Activated CD4-positive, CD25-positive, alpha-beta regulatory T cell treated with anti-CD3 and anti-CD28 coated beads, Interleukin-2, amount 50 U/mL, for 24 hours (primary cell): ENCODE measurements around the gene JTB.
"Not testable (repeated sequence)": the region's sequence is repeated elsewhere in the genome, so short reads cannot be mapped to it uniquely, and the experiment has no call there.

Experiments
- ATAC-seq, 2 donors: fragments of 150-1000 bp; cut with Tn5 transposase; one replicate each; pipeline ENCODE4 v1.10.0; 2021; ENCODE audit warnings: mild to moderate bottlenecking in 1 of 2, moderate library complexity in 1 of 2

Gene JTB

DNA sequence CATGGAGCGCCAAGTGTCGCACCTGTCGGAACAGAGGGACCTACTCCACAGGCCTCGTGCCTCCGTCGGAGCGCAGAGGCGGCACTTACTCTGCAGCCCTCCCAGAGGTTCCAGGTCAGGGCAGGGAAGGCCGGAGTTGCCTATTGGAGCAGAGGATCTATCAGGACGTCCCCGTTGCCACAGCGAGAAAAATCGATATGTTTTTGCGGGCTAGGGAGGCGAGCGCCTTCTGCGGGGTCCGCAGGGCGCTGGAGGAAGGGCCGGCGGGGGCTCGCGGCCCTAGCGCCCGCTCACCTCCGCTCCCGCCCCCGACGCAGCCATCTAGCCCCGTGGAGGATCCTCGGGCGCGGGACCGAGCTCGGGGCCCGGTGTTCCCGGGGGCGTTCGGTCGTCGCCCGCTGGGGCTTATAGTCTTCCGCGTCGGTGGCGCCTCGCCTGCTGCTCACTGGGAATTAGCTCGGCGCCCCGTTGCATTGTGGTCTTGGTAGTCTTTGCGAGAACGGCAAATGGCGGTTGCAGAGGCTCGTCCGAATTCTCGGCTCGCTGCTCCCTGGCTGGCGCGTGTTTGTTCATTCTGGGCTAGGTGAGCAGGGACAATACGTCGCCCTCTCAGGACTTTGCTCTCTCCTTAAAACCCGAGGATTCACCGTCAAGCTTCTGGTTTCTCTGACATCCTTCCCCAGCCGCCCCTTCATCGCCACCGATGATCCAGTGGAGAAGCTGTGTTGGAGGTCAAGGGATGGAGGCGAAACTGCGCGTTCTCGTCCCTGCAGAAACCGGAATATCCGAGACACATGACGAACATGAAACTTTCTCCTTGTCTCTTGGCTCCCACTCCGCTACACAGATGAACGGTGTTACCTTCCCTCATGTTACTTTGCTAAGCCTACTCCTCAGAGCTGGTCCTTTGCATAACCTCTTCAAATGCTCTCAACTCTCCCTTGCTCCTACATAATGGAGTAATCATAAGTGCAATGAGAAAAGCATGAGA lies at the start of gene JTB:
Gene JTB (minus strand): TSS at position 425 of the 991 bp plus-strand sequence. CDS start 422 bp downstream, at position 3.
- peak; percentile 96 for ATAC-seq

DNA sequence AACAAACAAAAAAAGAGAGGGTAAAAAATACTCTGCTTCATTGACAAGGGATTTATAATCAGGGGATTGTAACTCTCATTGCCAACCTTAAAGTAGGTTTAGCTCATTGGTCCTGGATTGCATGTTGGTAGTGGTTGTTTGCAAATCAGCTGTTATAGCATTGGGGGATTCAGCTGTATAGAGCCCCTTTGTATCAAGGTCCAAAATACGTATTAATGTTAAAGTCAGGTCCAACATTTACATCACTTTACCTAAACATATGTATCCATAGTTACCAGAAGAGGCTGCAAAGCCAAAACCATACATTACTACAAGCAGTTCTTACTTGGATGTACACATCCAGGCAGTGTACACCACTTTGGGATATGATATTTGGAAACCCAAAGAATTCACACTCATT lies 42.5 kb upstream of the JTB start:
- ATAC-seq = no peak

GRCh38 chr1:154019269-154019668 lies 41.8 kb upstream of the JTB start:
- ATAC-seq = no peak

GRCh38 chr1:154014154-154014907 lies 36.9 kb upstream of the JTB start:
- ATAC-seq = peak in 1 of 2 donors; percentile 45

GRCh38 chr1:154012543-154012942 lies 35.1 kb upstream of the JTB start:
- ATAC-seq = not testable (repeated sequence)

DNA sequence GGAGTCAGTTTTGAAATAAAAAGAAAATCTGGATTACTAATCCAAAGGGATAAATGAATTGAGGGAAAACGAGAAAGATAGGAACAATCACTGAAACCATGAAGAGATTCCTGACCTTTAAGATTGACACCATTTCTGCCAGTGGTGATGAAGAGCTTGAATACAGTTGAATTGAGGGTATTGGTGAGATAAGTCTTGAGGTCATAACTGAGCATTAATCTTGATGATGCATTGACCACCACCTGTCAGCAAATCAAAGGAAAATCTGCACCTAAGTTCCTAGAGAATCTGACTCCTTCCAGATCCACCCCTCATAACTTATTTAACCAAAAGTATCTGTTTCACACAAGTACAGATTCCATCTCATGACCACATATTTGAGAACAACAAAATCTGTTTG lies 34.7 kb upstream of the JTB start:
- no peak for ATAC-seq

DNA sequence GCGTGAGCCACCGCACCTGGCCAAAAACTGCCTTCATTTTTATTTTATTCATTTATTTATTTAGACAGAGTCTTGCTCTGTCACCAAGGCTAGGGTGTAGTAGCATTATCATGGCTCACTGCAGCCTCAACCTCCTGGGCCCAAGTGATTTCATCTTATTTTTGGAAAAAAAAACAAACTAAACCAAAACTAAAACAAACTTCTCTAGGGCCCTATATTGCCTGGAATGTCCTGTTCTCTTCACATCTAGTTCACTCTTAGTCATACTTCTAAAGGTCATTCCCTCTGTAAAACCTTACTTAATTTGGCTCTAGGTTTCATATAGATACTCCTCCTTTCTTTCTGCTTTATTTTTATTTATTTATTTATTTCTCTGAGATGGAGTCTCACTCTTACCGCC lies 28.7 kb upstream of the JTB start:
- no peak for ATAC-seq

DNA sequence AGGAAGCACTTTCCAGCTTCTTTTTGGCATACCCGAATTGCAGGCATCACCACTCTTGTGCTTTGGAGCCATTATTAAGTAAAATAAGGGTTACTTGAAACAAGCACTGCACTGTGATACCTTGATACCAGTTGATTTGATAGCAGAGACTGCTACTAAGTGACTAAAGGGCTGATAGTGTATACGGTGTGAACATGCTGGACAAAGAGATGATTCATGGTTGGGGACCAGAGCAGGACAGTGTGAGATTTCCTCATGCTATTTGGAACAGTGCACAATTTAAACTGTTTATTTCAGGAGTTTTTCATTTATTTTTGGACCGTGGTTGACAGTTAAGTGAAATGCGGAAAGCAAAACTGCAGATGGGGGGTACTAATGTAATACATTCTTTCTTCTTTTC lies 22.9 kb upstream of the JTB start:
- ATAC-seq = no peak

DNA sequence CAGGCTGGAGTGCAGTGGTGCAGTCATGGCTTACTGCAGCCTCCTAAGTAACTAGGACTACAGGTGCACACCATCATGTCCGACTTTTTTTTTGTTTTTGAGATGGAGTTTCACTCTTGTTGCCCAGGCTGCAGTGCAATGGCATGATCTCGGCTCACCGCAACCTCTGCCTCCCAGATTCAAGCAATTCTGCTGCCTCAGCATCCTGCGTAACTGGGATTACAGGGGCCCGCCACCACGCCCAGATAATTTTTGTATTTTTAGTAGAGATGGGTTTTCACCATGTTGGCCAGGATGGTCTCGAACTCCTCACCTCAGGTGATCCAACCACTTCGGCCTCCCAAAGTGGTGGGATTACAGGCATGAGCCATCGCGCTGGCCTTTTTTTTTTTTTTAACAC lies 19.4 kb upstream of the JTB start:
- ATAC-seq = not testable (repeated sequence)

- ATAC-seq = no peak
Measured at GRCh38 chr1:153995640-153996039, 18.2 kb upstream of the JTB start.

DNA sequence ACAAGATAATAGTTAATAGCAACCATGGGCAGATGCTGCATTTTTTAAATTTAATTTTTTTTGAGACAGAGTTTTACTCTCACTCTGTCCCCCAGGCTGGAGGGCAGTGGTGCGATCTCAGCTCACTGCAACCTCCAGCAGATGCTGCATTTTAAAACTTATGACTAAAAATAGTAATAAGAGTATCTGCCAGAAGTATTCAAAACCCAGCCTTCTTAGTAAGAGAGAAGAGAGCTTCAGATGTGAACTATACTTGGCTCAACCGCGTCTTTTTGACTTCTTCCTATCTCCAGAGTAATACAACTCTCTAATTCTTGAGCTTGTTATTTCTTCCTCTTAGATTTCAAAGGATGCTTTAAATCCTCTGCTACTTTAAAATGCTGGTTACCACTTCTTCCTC lies 17.7 kb upstream of the JTB start:
- ATAC-seq = no peak

DNA sequence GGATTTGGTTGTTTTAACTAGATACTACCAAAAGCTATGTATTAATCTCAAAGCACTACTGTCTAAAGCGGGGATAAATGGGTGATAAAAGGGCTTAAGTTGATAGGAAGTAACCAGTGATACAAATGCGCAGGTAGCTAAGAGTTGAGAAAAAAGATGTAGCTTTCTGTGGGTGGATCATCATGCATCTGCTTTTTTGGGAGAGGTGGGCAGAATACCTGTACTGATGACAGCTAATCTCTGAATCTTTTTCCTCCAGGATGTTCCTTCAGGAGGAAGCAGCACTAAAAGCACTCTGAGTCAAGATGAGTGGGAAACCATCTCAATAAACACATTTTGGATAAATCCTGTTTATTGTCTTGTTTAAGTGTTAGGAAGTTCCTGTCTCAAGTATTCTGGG lies 14.3 kb upstream of the JTB start:
- no peak for ATAC-seq

DNA sequence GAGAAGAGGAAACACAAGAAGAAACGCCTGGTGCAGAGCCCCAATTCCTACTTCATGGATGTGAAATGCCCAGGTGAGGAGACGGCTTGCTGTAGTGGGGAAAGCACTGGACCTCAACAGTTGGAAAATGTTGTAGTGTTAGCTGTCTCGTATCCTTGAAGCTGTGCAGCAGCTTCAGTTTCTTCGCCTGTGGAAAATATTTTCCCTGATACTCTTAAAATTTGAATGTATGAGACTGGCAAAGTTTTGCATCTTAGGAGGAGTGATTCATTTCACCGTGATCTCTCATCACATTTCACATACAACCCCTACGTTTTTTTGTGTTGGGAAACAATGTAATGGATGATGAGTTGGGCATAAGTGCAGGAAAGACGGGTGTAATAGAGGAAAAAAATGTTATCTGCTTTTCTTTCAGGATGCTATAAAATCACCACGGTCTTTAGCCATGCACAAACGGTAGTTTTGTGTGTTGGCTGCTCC lies 13.7 kb upstream of the JTB start:
- ATAC-seq = no peak

DNA sequence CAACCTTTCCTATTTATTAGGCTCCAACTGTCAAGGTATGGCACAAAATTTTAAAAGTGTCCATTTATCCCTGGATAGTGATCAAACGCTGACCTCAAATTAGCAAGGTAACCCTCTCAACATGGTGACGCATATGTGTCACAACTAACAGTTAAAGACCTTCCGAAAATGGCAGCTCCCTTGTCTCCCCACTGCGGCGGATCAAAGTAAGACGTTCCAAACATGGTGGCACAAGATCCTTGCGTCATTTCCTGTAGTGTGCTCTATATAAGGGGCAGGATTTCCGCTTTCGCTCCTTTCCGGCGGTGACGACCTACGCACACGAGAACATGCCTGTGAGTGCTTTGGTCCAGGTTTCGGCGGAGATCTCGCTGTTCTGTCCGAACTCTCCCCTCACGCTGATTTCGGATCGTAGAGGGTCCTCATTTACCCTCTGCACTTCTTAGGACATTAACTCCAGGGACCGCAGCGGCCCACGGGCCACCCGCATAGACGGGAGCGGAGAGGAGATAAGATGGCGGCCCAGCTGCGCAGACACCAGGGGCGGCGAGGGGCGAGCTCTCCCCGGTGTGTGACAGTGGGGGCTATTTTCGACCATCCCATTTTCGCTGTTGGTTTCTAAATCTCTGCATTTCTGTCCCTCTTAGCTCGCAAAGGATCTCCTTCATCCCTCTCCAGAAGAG lies 13.1 kb upstream of the JTB start, which contains the start of gene RPS27:
Gene RPS27 (plus strand): TSS at position 295 of the 683 bp plus-strand sequence. CDS start 35 bp downstream, at position 330.
- ATAC-seq = peak; percentile 90 to 92

DNA sequence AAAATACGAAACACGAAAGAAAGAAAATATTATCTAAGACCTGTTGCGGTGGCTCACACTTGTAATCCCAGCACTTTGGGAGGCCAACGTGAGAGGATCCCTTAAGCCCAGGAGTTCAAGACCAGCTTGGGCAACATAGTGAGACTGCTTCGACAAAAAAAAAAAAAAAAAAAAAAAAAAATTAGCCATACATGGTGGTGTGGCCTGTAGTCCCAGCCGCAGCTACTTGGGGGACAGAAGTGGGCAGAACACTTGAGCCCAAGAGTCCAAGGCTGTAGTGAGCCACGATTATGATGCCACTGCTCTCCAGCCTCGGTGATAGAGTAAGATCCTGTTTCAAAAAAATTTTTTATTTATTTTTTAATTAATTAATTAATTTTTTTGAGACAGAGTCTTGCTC lies 10.1 kb upstream of the JTB start:
- ATAC-seq = no peak

DNA sequence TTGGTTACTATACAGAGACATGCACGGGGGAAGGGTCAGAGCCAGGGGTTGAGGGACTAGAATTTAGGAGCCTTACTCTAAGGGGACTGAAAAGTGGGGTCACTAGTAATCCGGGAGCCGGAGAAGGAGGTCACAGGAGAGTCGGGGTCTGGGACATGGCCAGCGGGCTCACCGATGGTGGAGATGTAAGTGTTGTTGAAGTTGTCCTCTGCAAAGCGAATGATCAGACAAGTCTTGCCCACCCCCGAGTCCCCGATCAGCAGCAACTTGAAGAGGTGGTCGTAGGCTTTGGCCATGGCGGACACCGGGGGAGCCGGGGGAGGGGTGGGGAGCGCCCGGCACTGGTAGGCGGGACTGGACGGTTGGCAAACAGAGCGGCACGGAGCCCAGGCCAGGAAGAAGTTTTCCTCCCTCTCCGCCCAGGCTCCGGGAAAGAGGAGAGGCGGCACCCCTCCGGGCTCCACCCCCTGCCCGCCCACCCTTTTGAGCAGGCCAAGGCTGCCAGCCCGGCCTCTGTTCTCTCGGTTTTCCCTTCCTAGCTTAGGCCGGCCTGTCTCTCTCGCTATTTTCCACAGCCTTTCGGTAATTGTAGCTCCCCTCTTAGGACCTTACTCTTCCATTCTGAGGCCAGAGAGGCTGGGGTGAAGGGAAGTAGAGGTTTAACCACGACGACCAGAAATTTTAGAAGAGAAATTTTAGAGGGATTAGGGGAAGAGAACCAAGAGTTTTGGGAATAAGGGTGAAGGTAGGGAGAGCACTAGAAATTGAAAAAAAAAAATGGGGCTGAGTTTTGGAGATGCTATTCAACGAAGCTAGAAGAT lies 8.7 kb upstream of the JTB start, which contains the start of gene RAB13:
Gene RAB13 (minus strand): TSS at position 399 of the 821 bp plus-strand sequence. CDS start 103 bp downstream, at position 296.
- no peak for ATAC-seq

DNA sequence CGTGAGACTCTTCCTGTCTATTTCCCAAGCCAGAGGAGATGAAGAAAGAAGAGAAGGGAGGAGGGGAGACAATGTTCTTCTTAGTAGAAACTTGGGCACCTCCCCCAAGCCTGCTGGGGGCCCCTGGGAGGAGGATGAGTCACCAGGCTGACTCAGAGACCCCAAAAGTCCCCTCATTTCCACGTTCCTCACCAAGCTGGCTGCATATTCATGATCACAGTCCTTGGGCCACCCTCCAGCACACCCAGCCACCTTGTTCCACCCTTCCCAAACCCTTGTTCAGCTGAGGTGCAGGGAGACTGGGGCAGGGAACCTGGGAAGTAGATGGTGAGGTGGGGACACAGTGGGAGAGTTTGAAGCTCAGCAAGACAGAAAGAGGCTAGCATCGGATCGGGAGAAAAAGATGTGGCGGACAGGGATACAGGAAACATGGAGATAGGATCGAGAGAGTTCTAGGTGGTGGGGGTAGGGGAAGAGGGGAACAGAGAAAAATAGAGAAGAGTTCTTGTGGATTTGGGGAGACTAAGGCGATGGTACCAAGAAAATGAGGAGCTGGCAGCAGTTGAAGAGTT lies 8.0 kb upstream of the JTB start:
- ATAC-seq = peak; percentile 67 to 75

GRCh38 chr1:153984123-153984894 lies 6.8 kb upstream of the JTB start:
- ATAC-seq = no peak

GRCh38 chr1:153981735-153982134 lies 4.3 kb upstream of the JTB start:
- not testable (repeated sequence) for ATAC-seq

GRCh38 chr1:153979091-153979490 lies 1.6 kb upstream of the JTB start:
- ATAC-seq = not testable (repeated sequence)
